Pancreas (tissue), 10 donors: ENCODE results near the gene RASSF6. TPM values are rescaled to one million over a fixed set of nuclear protein-coding genes. Genes with fewer than 3 reads are reported as not detected.

ENCODE experiments used
- ATAC-seq, 4 donors: fragments of 200-7000 bp; cut with Tn5 transposase; one replicate each; pipeline versions ENCODE4 v1.8.0 to v1.9.1; 2020; ENCODE audit warnings: mild to moderate bottlenecking in 4 of 4, moderate library complexity in 4 of 4
- DNase-seq, 6 donors: peaks; one replicate each; pipeline ENCODE4 v3.0.0-alpha.2; 2020
- FAIRE-seq: peaks from 2 replicates; lab custom pipeline; 2012; peaks lifted over from hg19 to GRCh38; lab: Jason Lieb, UNC
- H3K27ac ChIP-seq, 4 donors: fragments of 200-600 bp; sonication (generic); 1 replicate in 3 of 4; 2 replicates in 1 of 4; pipeline versions ENCODE4 v1.5.0 to v1.8.0; 2020
- H3K27me3 ChIP-seq, 4 donors: fragments of 200-600 bp; one replicate each; pipeline ENCODE4 v1.8.0; 2021
- H3K36me3 ChIP-seq, 3 donors: fragments of 200-600 bp; sonication (generic) in 1 of 3; one replicate each; pipeline versions ENCODE4 v1.5.0 to v1.8.0; 2020 to 2021
- H3K4me1 ChIP-seq, 3 donors: fragments of 200-600 bp; one replicate each; pipeline ENCODE4 v1.8.0; 2021
- H3K4me3 ChIP-seq, 4 donors: fragments of 200-600 bp; sonication (generic) in 2 of 4; one replicate each; pipeline versions ENCODE4 v1.5.0 to v1.8.0; 2020 to 2021
- H3K9me3 ChIP-seq, 4 donors: fragments of 200-600 bp; one replicate each; pipeline ENCODE4 v1.8.0; 2021
- CTCF ChIP-seq, 4 donors: fragments of 200-600 bp; sonication (generic) in 3 of 4; IDR thresholded peaks; one replicate each; pipeline versions ENCODE4 v1.5.0 to v1.8.0; 2021; ENCODE audit warnings: antibody characterized with exemption in 4 of 4
- WGBS, 2 donors: extraction: QIAGEN DNeasy Blood & Tissue Kit; methylation state at CpG; one replicate each; pipeline ENCODE4 v1.1.7; 2013; 5-methylcytosine and 5-hydroxymethylcytosine counted together
- intact Hi-C, 3 donors: fragments of 100-400 bp; cut with DNase I; formaldehyde crosslinking; loops; one replicate each; pipeline versions ENCODE4 v1.11.1 to v1.14.2; 2022
- polyA plus RNA-seq, 2 donors: library from polyadenylated mRNA; stranded (reverse); fragments of 200-250 nt; gene quantifications; one replicate each; pipeline ENCODE4 v1.2.3, GENCODE V29; 2013
- total RNA-seq, 6 donors: library from RNA; stranded (reverse); fragmentation: NEBNext Ultra II Directional in 4 of 6; extraction: Animal tissue kit (Norgen Biotek cat#: 25700) in 4 of 6; gene quantifications; one replicate each; pipeline versions ENCODE4 v1.2.1 to v1.2.4, GENCODE V29; 2021 to 2023
- donor health status: healthy with polysubstance abuse.
- donor health status: DM: no; HTN: no; CAD: no; lungs with moderate emphysema.
- donor health status: DM: no; HTN: no; CAD: no.
- donor health status: control.
- donor health status: control.
- donor health status: Bipolar disorder and iron deficiency.
- donor health status: DM: yes; HTN: yes; CAD: no.
- donor health status: DM: no; HTN: no; CAD: no.
- donor health status: DM: no; HTN: no; CAD: no.
- donor health status: DM: yes; HTN: yes; CAD: no.

The RASSF6 gene
- total and polyA plus RNA-seq, 8 donors, result 2.8 to 10.2 (median 5.7) TPM

- TF ChIP-seq CTCF (IDR thresholded peaks at IDR 0.05), result no peak
- Histone ChIP-seq H3K36me3 (no peaks in the 10 kb centered on the region), H3K27ac (no peak overlapping the region), H3K27me3 (no peaks in the 10 kb centered on the region), H3K9me3 (no peaks in the 10 kb centered on the region), H3K4me3 (no peak overlapping the region), H3K4me1 (peaks cover 0 to 9% (median 6%) of the 10 kb centered on the region in 3 donors)
- 87 to 100% methylated on average over 1 of the region's 1 CpG for WGBS, 2 donors
- no peak for DNase-seq
- intact Hi-C loops, result loop anchor here in 2 of 3 donors (10.0 kb wide), 3 partner anchors 200 to 470 kb away; partner anchors contain the start of gene CXCL1 (in 2 of the 2)
- ATAC-seq, result no peak
- FAIRE-seq, result no peak
Measured at GRCh38 chr4:73664470-73664869, 44.2 kb upstream of the RASSF6 start.

GRCh38 chr4:73663576-73663975, 43.3 kb upstream of the RASSF6 start:
- H3K4me3 ChIP-seq, result no peak overlapping the region
- H3K9me3 ChIP-seq, result no peaks in the 10 kb centered on the region
- H3K36me3 ChIP-seq, result no peaks in the 10 kb centered on the region
- H3K27me3 ChIP-seq, result no peaks in the 10 kb centered on the region
- peaks cover 0 to under 1% (median 0%) of the 10 kb centered on the region in 3 donors for H3K4me1 ChIP-seq
- DNase-seq, result no peak
- intact Hi-C loops, result loop anchor here in 2 of 3 donors (10.0 kb wide), 3 partner anchors 201 to 471 kb away; partner anchors contain the start of gene CXCL1 (in 2 of the 2)
- TF ChIP-seq CTCF (IDR thresholded peaks at IDR 0.05), result no peak
- no peak for ATAC-seq
- H3K27ac ChIP-seq, result no peak overlapping the region
- no peak for FAIRE-seq

GRCh38 chr4:73662709-73663546, 42.7 kb upstream of the RASSF6 start:
- no peaks in the 10 kb centered on the region for H3K4me1 ChIP-seq
- H3K27ac ChIP-seq, result no peak overlapping the region
- H3K9me3 ChIP-seq, result no peaks in the 10 kb centered on the region
- intact Hi-C loops, result loop anchor here in 2 of 3 donors (10.0 kb wide), 3 partner anchors 202 to 472 kb away; partner anchors contain the start of gene CXCL1 (in 2 of the 2)
- no peaks in the 10 kb centered on the region for H3K27me3 ChIP-seq
- TF ChIP-seq CTCF (IDR thresholded peaks at IDR 0.05), result peak in 3 of 4 donors; percentile 32 to 49 (median 35)
- no peak overlapping the region for H3K4me3 ChIP-seq
- WGBS, 2 donors, result 24 to 29% methylated on average over 6 of the region's 6 CpGs
- no peak for FAIRE-seq
- no peak for DNase-seq
- ATAC-seq, result peak; percentile 75 to 95 (median 92)
- H3K36me3 ChIP-seq, result no peaks in the 10 kb centered on the region

GRCh38 chr4:73661646-73662119, 41.4 kb upstream of the RASSF6 start:
- no peak overlapping the region for H3K27ac ChIP-seq
- FAIRE-seq, result no peak
- intact Hi-C loops, result loop anchor here in 2 of 3 donors (10.0 kb wide), 3 partner anchors 203 to 473 kb away; partner anchors contain the start of gene CXCL1 (in 2 of the 2)

More at GRCh38 chr4:73661646-73662119, 41.4 kb upstream of the RASSF6 start:
- H3K36me3 ChIP-seq, result no peaks in the 10 kb centered on the region
- DNase-seq (no peak), ATAC-seq (no peak)
- H3K4me1 ChIP-seq, result no peaks in the 10 kb centered on the region
- TF ChIP-seq CTCF (IDR thresholded peaks at IDR 0.05), result no peak
- H3K4me3 ChIP-seq, result no peak overlapping the region
- WGBS, 2 donors, result 47 to 53% methylated on average over 2 of the region's 2 CpGs
- H3K9me3 ChIP-seq, result no peaks in the 10 kb centered on the region
- no peaks in the 10 kb centered on the region for H3K27me3 ChIP-seq
